GM12875 (cell line): ENCODE results near the gene KLK1.
"Not testable (repeated sequence)": the region's sequence is repeated elsewhere in the genome, so short reads cannot be mapped to it uniquely, and the experiment has no call there.

Source experiments
- H3K4me3 ChIP-seq: one replicate; pipeline ENCODE4 v1.5.1; 2011; ENCODE audit warnings: low read depth, low read length, control low read depth
- TF ChIP-seq, protein P1 (sequence below): IDR thresholded peaks from 2 replicates; pipeline ENCODE4 v1.5.1; 2011; ENCODE audit warnings: low read depth, mild to moderate bottlenecking, control low read depth, inconsistent platforms, low read length, moderate library complexity, borderline replicate concordance; ENCODE audit not compliant: insufficient read depth

The KLK1 gene

DNA sequence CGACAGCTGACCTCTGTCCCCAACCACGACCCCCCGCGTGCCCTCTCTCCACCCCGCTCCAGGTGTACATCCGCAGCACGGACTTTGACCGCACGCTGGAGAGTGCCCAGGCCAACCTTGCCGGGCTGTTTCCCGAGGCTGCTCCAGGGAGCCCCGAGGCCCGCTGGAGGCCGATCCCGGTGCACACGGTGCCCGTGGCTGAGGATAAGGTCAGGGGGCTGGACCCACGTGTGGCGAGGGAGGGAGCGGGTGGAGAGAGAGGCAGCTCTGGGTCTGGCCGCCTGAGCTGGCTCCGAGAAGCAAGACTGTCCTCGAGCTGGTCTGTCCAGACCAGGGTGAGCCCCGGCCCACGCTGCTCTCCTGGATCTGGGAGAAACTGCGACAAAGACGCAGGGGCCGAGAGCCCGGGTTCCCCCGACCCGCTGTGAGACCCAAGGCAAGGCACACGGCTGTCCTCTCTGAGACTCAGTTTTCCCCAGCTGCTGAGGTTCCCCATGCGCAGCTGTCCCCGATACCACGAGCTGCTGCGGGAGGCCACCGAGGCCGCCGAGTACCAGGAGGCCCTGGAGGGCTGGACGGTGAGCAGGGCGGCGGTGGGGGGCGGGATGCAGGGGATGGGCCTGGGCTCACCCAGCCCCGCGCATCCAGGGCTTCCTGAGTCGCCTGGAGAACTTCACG, 31.9 kb downstream of the KLK1 start:
- TF ChIP-seq, protein P1, sequence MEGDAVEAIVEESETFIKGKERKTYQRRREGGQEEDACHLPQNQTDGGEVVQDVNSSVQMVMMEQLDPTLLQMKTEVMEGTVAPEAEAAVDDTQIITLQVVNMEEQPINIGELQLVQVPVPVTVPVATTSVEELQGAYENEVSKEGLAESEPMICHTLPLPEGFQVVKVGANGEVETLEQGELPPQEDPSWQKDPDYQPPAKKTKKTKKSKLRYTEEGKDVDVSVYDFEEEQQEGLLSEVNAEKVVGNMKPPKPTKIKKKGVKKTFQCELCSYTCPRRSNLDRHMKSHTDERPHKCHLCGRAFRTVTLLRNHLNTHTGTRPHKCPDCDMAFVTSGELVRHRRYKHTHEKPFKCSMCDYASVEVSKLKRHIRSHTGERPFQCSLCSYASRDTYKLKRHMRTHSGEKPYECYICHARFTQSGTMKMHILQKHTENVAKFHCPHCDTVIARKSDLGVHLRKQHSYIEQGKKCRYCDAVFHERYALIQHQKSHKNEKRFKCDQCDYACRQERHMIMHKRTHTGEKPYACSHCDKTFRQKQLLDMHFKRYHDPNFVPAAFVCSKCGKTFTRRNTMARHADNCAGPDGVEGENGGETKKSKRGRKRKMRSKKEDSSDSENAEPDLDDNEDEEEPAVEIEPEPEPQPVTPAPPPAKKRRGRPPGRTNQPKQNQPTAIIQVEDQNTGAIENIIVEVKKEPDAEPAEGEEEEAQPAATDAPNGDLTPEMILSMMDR: no peak
- no peak overlapping the region for H3K4me3 ChIP-seq

DNA sequence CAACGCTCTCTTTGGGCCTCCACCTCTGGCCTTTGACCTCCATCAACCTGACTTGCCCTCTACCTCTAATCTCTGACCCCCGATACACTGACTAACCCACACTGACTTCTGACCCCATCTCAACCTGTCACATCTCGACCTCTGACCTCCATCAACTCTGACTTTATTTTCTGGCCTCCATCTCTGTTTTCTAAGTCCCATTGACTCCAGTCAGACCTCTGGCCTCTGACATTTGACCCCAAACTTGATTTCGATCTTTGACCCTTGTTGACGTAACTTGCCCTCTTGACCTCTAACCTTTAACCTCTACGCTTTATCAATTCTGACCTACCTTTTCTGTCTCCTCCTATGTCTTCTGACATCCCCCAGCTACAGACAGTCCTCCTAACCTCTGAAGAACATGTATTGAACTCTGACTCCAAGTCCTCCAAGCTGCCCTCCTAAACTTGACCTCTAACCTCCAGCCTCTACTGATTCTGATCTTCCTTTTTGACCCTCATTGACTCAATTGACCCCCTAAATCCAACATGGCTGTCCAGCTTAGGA, 32.6 kb downstream of the KLK1 start:
- TF ChIP-seq, protein P1: no peak
- H3K4me3 ChIP-seq: no peak overlapping the region

DNA sequence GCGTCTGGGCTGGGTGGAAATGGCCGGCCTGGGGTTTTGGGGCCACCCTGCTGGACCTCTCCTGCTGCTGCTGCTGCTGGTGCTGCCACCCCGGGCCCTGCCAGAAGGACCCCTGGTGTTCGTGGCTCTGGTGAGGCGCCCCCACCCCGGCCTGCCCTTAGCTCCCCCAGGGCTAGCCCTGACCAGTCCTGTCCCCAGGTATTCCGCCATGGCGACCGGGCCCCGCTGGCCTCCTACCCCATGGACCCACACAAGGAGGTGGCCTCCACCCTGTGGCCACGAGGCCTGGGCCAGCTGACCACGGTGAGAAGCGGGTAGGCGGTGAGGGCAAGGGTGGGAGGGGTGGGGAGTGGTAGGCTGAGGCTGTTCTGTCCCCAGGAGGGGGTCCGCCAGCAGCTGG, 33.2 kb downstream of the KLK1 start, which contains the start of gene ACP4:
ACP4 (plus strand) TSS at position 20 of the 400 bp plus-strand sequence; CDS start at position 20, 0 bp downstream.
- H3K4me3 ChIP-seq: no peak within 1 kb of the TSS
- TF ChIP-seq, protein P1: no peak

DNA sequence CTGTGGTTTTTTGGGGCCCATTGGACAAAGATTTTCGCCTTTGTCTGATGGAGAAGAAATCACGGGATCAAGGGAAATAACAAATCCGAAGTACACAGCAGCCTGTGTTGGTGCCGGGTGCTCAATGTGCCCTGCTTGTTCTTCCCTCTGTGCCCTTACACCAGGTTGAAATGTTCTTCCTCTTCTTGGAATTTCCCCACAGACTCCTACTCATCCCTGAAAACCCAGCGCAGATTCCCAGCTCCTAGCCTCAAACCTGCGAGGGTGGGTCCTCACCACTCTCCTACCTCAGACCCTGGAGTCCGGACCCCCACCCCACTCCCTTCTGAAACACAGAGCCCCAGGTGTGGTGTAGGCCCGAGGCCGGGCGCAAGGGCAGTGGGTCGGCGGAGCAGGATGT, 38.3 kb downstream of the KLK1 start:
- TF ChIP-seq, protein P1: no peak
- no peak overlapping the region for H3K4me3 ChIP-seq

DNA sequence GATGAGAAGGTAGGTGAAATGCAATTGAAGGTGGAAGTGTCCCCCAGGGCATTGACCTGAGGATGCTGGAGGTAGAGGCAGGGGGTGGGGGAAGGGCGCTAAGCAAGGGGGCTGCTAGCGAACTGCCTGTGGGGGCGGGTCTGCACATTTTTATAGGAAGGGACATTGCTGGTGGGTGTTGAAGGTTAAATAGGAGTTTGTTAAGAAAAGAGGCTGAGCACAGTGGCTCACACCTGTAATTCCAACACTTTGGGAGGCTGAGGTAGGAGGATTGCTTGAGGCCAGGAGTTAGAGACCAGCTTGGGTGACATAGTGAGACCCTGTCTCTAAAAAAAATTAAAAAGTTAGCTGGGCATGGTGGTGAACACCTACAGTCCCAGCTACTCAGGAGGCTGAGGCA, 38.9 kb downstream of the KLK1 start:
- TF ChIP-seq, protein P1: no peak

DNA sequence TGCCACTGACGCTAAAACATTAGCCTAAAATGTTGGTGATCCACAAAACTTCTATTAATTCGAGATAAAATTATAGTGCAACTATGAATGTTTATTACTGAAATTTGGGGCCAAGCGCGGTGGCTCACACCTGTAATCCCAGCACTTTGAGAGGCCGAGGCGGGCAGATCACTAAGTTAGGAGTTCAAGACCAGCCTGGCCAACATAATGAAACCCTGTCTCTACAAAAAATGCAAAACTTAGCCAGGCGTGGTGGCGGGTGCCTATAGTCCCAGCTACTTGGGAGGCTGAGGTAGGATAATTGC, 39.8 kb downstream of the KLK1 start:
- H3K4me3 ChIP-seq: not testable (repeated sequence)

More for the DNA sequence above, 38.9 kb downstream of the KLK1 start:
- no peak overlapping the region for H3K4me3 ChIP-seq

DNA sequence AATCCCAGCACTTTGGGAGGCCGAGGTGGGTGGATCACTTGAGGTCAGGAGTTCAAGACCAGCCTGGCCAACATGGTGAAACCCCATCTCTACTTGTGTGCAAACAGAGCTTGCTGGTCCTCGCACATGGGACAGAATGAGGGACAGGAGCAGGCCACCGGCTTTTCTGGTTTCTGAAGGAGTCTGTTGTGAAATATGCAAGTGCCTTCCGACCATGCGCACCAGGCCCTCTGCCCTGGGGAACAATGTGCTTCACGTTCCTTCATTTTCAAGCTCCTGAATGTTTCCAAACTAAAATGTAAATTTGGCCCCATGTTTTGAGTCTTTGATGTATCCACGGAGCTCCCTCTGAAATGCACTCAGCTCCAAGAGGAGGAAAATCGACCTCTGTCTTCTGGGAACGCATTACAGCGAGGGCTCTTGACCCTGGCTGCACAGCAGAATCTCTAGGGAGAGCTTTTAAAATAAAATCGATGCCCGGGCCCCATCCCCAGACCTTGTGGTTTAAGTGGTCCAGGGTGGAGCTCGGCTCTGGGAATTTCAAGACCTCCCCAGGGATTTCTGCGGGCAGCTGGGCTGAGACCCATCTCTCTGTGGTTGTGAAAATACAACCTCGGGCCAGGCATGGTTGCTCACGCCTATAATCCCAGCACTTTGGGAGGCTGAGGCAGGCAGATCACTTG, 42.7 kb downstream of the KLK1 start:
- TF ChIP-seq, protein P1: no peak
- H3K4me3 ChIP-seq: no peak overlapping the region
